Gastrocnemius medialis (tissue), 4 donors: ENCODE results near the gene KIF13A. TPM values are rescaled to one million over a fixed set of nuclear protein-coding genes. Genes with fewer than 3 reads are reported as not detected.
A peak's percentile ranks its signal among the peaks of the same experiment; 100 is the strongest.

Experiments
- ATAC-seq, 2 donors: fragments of 150-250 bp; one replicate each; pipeline ENCODE4 v1.9.1; 2016
- DNase-seq, 2 donors: peaks; one replicate each; pipeline ENCODE4 v3.0.0-alpha.2; 2019
- H3K27ac ChIP-seq, 4 donors: fragments of 200-600 bp; sonication (generic); 1 replicate in 1 of 4; 2 replicates in 3 of 4; pipeline ENCODE4 v1.5.1; 2016 to 2018; ENCODE audit warnings: mild to moderate bottlenecking in 2 of 4, moderate library complexity in 1 of 4
- H3K27me3 ChIP-seq, 3 donors: fragments of 200-600 bp; sonication (generic) in 2 of 3; 1 replicate in 1 of 3; 2 replicates in 2 of 3; pipeline versions ENCODE4 v1.5.1 to v1.6.0; 2016 to 2019; ENCODE audit warnings: mild to moderate bottlenecking in 1 of 3, moderate library complexity in 1 of 3
- H3K36me3 ChIP-seq, 2 donors: fragments of 200-600 bp; sonication (generic) in 1 of 2; one replicate each; pipeline ENCODE4 v1.5.1; 2017 to 2018
- H3K4me1 ChIP-seq, 2 donors: fragments of 200-600 bp; sonication (generic) in 1 of 2; one replicate each; pipeline ENCODE4 v1.5.1; 2016 to 2017; ENCODE audit warnings: mild to moderate bottlenecking in 2 of 2
- H3K4me3 ChIP-seq, 4 donors: fragments of 200-600 bp; sonication (generic) in 3 of 4; 1 replicate in 1 of 4; 2 replicates in 3 of 4; pipeline ENCODE4 v1.5.1; 2016 to 2019; ENCODE audit warnings: mild to moderate bottlenecking in 2 of 4
- H3K9me3 ChIP-seq, 3 donors: fragments of 200-600 bp; sonication (generic) in 2 of 3; 1 replicate in 1 of 3; 2 replicates in 2 of 3; pipeline ENCODE4 v1.5.1; 2016 to 2019
- CTCF ChIP-seq, 5 experiments: fragments of 450-650 bp in 3 of 5; fragments of 200-600 bp in 2 of 5; sonication (generic) in 2 of 5; IDR thresholded peaks in 4 of 5; conservative IDR thresholded peaks in 1 of 5; 1 replicate in 4 of 5; 2 replicates in 1 of 5; pipeline ENCODE4 v1.5.1; 2016 to 2019; ENCODE audit warnings: antibody characterized with exemption in 5 of 5, mild to moderate bottlenecking in 3 of 5, moderate library complexity in 3 of 5
- POLR2A ChIP-seq, 2 donors: fragments of 450-650 bp; IDR thresholded peaks; one replicate each; pipeline ENCODE4 v1.6.1; 2017; ENCODE audit warnings: antibody characterized with exemption in 2 of 2, mild to moderate bottlenecking in 2 of 2, moderate library complexity in 2 of 2
- in situ Hi-C, 4 donors: fragments of 200-750 bp; cut with MboI; loops; one replicate each; pipeline versions ENCODE4 v1.15.0 to v1.8.0; 2017; ENCODE audit warnings: low sequenced_read_pairs in 4 of 4
- intact Hi-C: fragments of 100-400 bp; cut with DNase I; formaldehyde crosslinking; loops from one replicate; pipeline ENCODE4 v1.15.1; 2023; ENCODE audit warnings: low total_unique reads
- total RNA-seq, 4 donors: library from RNA; depleted of rRNA; stranded (reverse); fragments of >200 nt; gene quantifications; one replicate each; pipeline versions ENCODE4 v1.1.0 to v1.2.3, GENCODE V29; 2016

The KIF13A gene
- total RNA-seq, 4 donors from 2014 or later: 47.4 to 72.9 (median 63.8) TPM

DNA sequence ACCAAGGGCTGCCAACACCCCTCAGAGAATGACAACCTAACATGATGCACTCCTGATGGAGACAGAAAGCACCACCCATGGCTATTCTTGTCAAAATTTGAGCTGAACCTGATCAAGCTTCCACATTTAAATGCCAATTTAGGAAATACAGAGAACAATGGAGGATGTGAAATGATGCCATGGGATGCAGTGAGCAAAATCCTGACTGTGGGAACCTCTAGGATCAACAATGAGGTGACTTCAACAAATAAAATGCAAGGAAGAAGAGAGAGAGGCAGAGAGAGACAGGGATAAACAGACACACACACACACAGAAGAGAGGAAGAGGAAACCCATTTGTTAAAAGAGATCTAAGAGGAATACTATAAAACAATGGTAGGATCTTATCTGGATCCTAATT lies 161.1 kb downstream of the KIF13A start:
- no peaks in the 10 kb centered on the region for H3K27me3 ChIP-seq
- no peak for ATAC-seq
- H3K4me3 ChIP-seq: no peak overlapping the region
- DNase-seq: no peak
- no peaks in the 10 kb centered on the region for H3K9me3 ChIP-seq
- no peak overlapping the region for H3K27ac ChIP-seq
- TF ChIP-seq POLR2A (IDR thresholded peaks at IDR 0.05) (no peak), CTCF (IDR thresholded peaks at IDR 0.05 in 4 of 5, conservative IDR thresholded peaks at IDR 0.05 in 1 of 5) (no peak)
- intact Hi-C loops (no loop called here), in situ Hi-C loops (loop anchor here in 2 of 4 donors (10.0 to 25.0 kb wide), 2 partner anchors 286 to 288 kb away; partner anchors contain the start of gene NHLRC1 (in 1 of the 2))
- no peaks in the 10 kb centered on the region for H3K4me1 ChIP-seq
- peaks cover 0 to 68% of the 10 kb centered on the region in 2 donors for H3K36me3 ChIP-seq

- intact Hi-C loops (no loop called here), in situ Hi-C loops (loop anchor here in 1 of 4 donors (10.0 kb wide), 1 partner anchor 295 kb away; no protein-coding TSS in a partner anchor)
- Histone ChIP-seq H3K36me3 (peaks cover 0 to 22% of the 10 kb centered on the region in 2 donors), H3K9me3 (no peaks in the 10 kb centered on the region), H3K27me3 (no peaks in the 10 kb centered on the region), H3K4me1 (peaks cover 3 to 6% of the 10 kb centered on the region in 2 donors), H3K4me3 (no peak overlapping the region), H3K27ac (peak overlapping the region; percentile 12 to 51 (median 40))
- peak; percentile 84 to 99 for ATAC-seq
- peak; percentile 9 to 74 for DNase-seq
- TF ChIP-seq POLR2A (IDR thresholded peaks at IDR 0.05) (no peak), CTCF (IDR thresholded peaks at IDR 0.05 in 4 of 5, conservative IDR thresholded peaks at IDR 0.05 in 1 of 5) (no peak)
These were observed 167.4 kb downstream of the KIF13A start for GRCh38 chr6:17820055-17820454.

DNA sequence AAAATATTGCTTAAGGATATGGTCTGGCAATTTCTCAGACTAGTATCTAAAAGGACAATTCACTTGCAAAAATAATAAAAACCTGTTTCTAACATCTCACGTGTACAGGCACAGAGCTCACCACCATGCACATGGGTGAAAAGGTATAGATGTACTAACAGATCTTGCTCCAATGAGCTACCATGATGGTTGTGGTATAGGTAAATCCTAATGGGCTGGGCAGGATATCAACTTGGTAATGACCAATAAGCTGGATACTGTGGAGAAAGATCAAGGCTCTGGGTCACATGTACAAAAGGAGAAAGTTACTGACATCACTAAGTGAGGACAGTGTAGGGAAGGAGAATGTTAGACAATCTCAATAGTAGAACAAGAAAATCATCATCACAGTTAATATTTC lies 169.7 kb downstream of the KIF13A start:
- H3K27me3 ChIP-seq: no peaks in the 10 kb centered on the region
- peaks cover 0 to 20% of the 10 kb centered on the region in 2 donors for H3K36me3 ChIP-seq
- TF ChIP-seq POLR2A (IDR thresholded peaks at IDR 0.05) (no peak), CTCF (IDR thresholded peaks at IDR 0.05 in 4 of 5, conservative IDR thresholded peaks at IDR 0.05 in 1 of 5) (no peak)
- no peaks in the 10 kb centered on the region for H3K9me3 ChIP-seq
- no peak for ATAC-seq
- H3K4me1 ChIP-seq: peaks cover 3 to 6% of the 10 kb centered on the region in 2 donors
- no peak for DNase-seq
- no peak overlapping the region for H3K4me3 ChIP-seq
- intact Hi-C loops (loop anchor here (5.0 kb wide), 1 partner anchor 660 kb away; no protein-coding TSS in a partner anchor), in situ Hi-C loops (loop anchor here in 1 of 4 donors (10.0 kb wide), 1 partner anchor 663 kb away; no protein-coding TSS in a partner anchor)
- H3K27ac ChIP-seq: no peak overlapping the region

DNA sequence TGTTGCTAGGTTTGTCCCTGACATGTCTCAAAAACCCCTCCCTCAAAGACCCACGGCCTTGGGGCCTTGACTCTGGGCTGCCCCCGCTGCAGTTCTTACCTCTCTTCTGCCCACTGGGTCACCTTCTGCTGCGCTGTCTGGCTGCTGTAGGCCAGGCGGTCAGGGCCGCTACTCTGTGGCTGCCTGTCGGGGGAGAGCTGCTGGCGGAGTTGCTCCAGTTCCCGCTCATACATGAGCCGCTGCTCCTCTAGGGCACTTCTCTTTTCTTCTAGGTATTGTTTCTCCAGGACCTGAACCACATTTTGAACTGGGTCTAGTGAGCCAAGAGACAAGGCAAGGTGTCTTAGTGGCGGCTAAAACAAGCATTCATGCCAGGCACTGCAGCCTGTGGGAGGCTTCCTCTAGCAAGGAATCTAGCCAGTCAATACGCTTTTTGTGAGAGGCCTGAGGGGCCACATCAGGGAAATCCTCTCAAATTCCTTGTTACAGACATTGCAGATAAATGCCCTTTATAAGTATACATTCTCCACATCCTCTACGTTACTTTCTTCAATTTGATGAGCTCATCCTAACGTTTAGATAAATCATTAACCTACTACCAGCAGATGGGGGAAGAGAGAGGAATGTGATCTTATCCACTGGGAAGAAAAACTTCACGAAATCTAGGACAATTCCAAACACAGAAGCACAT lies 170.4 kb downstream of the KIF13A start:
- ATAC-seq (no peak), DNase-seq (no peak)
- Histone ChIP-seq H3K27ac (no peak overlapping the region), H3K4me1 (peaks cover 3 to 6% of the 10 kb centered on the region in 2 donors), H3K4me3 (no peak overlapping the region), H3K27me3 (no peaks in the 10 kb centered on the region), H3K36me3 (peaks cover 0 to 27% of the 10 kb centered on the region in 2 donors), H3K9me3 (no peaks in the 10 kb centered on the region)
- intact Hi-C loops (loop anchor here (5.0 kb wide), 1 partner anchor 660 kb away; no protein-coding TSS in a partner anchor), in situ Hi-C loops (loop anchor here in 1 of 4 donors (10.0 kb wide), 1 partner anchor 662 kb away; no protein-coding TSS in a partner anchor)
- TF ChIP-seq POLR2A (IDR thresholded peaks at IDR 0.05) (no peak), CTCF (IDR thresholded peaks at IDR 0.05 in 4 of 5, conservative IDR thresholded peaks at IDR 0.05 in 1 of 5) (no peak)
